GM10847 (cell line): ENCODE data around the gene MRPL33.

ENCODE experiments used
- POLR2A ChIP-seq: IDR thresholded peaks from 2 replicates; pipeline ENCODE4 v1.6.1; 2011; ENCODE audit not compliant: insufficient read length; ENCODE audit errors: extremely low read depth

MRPL33 gene

DNA sequence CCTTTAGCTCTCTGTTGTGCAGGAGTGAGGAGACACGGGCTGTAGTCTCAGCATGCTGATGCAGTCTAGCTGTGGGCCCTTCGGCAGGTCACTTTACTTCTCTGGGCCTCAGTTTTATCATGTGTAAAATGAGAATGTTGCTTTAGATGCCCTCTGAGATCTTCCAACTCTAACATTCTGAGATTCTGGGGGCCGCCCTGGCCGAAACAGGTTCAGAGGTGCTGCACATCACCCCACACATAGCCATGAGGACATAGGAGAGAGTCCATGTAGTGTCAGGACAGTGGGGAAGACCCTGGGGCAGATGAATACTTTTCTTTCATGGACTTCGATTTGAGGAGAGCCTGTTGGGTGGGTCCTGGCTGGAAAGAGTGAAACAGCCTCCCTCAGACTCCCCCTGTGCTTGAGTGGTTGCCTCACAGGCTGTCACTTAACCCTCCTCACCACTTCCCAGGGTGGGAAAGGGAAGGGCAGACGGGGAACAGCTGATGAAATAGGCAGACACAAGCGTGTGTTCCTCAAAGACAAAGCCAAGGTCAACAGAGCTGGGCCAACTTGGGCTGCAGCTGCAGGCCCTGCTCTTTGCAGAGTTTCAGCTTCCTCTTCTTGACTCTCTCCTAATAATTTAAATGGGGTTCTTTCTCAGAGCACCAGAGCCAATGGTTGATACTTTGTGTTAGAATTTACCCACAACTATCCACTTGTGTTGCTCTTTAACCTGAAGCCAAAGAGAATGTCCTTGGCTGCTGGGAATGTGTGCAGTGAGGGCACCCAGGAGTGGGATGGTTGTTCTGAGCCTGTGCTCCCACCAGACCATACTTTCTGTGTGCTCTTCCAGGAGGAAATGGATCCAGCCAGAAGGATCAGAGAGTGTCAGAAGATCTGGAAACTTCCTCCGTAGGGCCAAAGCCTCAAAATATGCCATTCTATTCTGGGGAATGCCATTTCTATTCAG is 14.7 kb upstream of the MRPL33 start:
- TF ChIP-seq POLR2A, result no peak

GRCh38 chr2:27762951-27763906 is 8.3 kb upstream of the MRPL33 start:
- TF ChIP-seq POLR2A, result no peak

GRCh38 chr2:27763907-27764267 is 7.6 kb upstream of the MRPL33 start:
- TF ChIP-seq POLR2A, result no peak

DNA sequence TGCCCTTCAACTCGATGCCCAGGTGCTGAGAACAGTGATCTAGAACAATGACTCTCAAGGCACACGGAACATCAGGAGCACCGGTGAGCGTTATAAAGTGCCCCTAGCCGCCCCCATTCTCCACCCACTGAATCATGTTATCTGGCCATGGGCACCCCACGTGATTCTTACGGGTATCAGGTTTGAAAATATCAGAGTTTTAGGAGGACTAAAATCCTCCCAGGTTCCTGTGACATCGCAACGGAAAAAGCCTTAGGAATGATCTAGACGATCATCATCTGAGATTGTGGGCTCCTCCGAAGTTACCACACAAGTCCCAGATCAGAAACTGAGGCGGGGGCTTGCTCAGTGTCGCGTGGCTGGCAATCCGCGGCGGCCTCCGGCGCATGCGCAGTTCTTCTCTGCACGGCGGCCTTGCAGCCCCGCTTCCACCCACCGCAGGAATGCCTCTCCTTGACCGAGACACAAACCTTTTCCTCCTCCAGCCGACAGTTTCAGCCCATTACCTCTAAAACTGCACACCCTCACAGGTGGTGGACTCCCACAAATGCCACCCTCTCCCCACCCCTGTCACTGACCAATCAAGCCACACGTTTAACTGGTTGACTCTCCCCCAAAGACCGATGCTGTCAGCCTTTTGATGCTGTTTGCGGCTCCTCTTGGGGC is 5.8 kb upstream of the MRPL33 start:
- TF ChIP-seq POLR2A, result no peak

- no peak for TF ChIP-seq POLR2A
Measured at GRCh38 chr2:27766287-27766661, 5.2 kb upstream of the MRPL33 start.

DNA sequence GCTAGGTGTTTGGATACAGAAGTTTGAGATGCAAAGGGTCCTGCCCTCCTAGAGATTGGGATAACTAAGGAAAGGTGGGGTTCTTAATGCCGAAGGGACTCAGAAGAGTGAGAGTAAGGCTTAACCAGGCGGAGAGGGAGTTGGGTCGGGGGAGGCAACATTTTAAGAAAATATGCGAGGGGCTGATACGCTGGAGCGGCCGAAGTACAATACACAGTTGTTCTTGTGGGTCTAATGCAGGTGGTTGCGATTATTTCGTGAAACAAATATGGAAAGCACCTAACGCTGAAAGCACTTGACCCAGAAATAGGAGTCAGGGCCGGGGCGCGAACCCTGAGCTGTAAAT is 344 bp upstream of the MRPL33 start:
- TF ChIP-seq POLR2A, result no peak

GRCh38 chr2:27772804-27773203 is 1.3 kb downstream of the MRPL33 start:
- no peak for TF ChIP-seq POLR2A

DNA sequence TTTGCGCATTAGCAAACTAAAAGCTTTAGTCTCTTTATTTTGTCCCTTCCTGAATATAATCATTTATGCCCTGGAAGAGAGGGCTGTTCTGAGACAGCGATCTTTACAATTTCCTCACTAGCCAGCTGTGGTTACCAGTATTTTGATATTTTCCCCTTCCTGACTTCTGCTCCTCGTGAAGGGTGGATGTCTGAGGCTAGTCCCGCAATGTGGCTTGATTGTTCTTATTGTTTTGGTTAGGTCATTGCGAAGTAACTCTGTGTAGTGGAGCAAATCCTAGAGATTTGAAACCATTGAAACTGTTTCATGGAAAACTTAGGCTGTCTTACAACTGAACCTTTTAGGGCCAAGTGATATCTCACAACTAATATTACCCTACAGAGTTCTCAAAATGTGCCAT is 2.4 kb downstream of the MRPL33 start:
- no peak for TF ChIP-seq POLR2A

GRCh38 chr2:27776097-27776496 is 4.6 kb downstream of the MRPL33 start:
- TF ChIP-seq POLR2A, result no peak

GRCh38 chr2:27776696-27777095 is 5.2 kb downstream of the MRPL33 start:
- no peak for TF ChIP-seq POLR2A

DNA sequence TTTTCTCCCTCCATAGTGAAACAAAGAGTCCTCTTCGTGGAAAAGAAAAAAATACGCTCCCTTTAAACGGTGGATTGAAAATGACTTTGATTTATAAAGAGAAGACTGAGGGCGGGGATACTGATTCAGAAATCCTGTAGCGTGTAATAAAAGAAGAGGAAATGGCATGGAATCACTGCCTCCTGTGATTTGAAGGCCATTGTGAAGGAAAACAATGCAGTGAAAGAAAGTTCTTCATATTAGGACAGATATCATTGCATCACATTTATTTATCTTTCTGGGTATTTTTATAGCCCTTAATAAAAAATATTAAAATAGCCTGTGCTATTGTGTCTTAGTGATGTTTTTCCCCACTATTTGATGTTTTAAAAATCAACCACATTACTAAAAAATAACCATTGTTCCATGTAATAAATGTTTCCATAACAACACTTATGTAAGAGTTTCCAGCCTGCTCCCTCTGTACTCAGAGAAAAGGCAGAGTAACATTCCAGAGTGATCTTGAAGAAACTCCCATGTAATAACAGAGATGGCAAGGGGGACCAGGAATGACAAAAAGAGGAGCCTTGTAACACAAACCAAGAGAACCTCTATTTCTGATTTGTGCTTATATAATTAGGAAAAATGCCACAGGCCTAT is 8.0 kb downstream of the MRPL33 start:
- TF ChIP-seq POLR2A, result no peak

DNA sequence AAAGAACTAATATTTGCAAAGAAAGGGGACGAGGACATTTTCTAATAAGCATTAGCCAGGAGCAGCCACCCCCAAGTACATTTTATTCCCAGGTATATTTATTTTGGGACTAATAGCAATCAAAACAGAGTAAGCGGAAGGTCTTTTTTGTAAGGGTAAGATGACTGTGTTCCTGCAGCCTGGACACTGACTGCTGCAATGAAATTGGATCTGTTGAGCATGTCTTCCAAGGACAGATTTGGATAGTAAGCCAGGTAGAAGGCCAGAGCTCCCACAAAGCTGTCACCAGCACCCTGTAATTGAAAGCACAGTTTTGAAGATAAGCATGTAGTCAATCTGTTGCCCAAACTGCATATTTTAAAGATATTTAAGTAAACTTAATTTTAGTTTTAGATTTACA is 10.0 kb downstream of the MRPL33 start:
- no peak for TF ChIP-seq POLR2A

GRCh38 chr2:27782701-27783100 is 11.2 kb downstream of the MRPL33 start:
- TF ChIP-seq POLR2A, result no peak

DNA sequence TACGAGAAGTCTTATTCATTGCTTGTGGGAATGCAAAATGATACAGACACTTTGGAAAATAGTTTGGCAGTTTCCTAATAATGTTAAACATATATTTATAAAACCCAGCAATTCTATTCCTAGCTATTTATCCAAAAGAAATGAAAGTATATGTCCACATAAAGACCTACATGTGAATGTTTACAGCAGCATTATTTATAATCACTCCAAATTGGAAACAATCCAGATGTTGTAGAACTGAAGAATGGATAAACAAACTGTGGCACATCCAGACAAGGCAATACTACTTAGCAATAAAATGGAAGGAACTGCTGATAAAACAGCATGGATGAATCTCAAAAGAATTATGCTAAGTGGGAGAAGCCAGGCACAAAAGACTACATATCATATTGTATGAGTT is 19.3 kb downstream of the MRPL33 start:
- no peak for TF ChIP-seq POLR2A

DNA sequence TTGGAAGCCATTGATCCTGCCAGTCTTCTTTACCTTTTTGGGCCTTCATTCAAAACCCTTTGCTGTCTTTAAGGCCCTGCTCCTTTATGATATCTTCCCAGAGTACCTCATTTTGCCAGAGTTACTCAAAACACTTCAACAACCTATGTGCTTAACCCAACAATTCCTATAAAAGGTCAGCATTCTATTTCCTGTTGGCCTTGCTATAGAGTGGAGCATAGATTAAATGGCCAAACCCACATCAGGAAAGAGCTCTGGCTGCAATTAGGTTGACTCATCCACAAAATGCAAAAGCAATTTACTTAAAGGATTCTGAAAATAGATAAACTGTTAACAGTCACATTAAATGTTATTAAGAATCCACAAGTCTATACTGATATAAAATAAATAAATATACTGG is 21.2 kb downstream of the MRPL33 start:
- TF ChIP-seq POLR2A, result no peak
